Measurements from ENCODE around the gene FOXK1. TPM values are rescaled to one million over a fixed set of nuclear protein-coding genes. Genes with fewer than 3 reads are reported as not detected.
"Not testable (repeated sequence)": the region's sequence is repeated elsewhere in the genome, so short reads cannot be mapped to it uniquely, and the experiment has no call there.

FOXK1 gene
- total RNA-seq, 2 donors from 2014 or later = 17.5 to 22.1 TPM

DNA sequence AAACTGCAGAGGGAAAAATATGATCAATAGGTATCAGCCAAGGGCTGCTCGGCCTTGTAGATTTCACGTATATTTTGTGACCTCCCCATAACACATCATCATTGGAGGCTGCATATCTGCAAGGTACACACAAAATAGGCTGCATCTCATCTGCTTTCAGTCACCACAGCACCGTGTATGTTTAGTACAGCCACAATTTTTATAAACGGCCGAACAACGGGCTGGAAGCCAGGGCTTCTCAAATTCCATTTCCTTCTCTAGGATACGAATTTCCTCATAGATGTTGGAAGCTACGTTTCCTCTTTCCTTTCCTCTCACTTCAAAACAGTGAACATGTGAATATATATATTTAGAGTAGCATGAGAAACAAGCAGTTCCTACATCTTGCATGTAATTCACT is 20.2 kb upstream of the FOXK1 start:
- DNase-seq (no peak), ATAC-seq (no peak)
- intact Hi-C loops (cut with DNase I) = no loop called here

DNA sequence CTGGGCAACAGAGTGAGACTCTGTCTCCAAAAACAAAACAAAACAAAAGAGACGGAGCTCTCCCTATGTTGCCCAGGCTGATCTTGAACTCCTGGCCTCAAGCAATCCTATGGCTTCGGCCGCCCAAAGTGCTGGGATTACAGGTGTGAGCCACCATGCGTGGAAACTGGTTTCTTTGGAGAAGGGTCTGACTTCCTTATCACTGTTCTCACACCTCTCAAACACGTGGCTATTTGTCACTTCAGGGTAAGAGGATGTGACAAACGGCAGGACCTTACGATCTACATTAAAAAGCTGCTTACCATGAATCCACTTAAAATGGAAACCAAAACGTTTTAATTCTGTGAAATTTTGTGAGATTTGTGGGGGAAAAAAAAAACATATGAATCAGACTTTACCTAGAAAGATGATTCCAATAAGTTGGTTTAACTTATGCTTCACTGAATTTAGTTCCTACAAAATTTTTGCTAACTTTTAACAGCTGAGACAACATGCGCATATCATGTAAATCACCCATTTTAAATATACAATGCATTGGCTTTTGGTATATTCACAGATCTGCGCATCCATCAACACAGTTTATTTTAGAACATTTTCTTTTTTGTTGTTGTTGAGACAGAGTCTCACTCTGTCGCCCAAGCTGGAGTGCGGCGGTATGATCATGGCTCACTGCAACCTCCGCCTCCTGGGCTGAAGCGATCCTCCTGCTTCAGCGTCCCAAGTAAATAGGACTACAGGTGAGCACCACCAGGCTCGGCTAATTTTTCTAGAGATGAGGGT is 18.7 kb upstream of the FOXK1 start:
- DNase-seq = no peak
- ATAC-seq = no peak

DNA sequence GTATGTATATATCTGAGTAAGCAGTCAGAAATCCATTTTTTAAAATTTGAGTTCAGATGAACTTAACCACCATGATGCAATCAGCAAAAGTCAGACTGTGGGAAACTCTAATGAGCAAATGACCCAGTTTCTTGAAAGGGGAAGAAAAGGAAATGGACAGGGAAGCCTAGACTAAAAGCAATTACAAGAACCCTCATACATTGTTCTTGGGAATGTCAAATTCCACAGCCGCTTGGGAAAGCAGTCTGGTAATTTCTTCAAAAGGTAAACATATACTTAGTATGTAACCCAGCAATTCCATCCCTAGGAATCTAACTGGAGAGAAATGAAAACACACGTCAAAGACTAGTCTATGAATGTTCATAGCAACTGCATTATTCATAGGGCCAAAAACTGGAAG is 16.4 kb upstream of the FOXK1 start:
- DNase-seq (no peak), ATAC-seq (peak in 1 of 2 donors; percentile 83)
- intact Hi-C loops (cut with DNase I) = no loop called here

More for the DNA sequence above, 18.7 kb upstream of the FOXK1 start:
- intact Hi-C loops (cut with DNase I) = no loop called here

GRCh38 chr7:4667776-4668509 is 14.2 kb upstream of the FOXK1 start:
- ATAC-seq (peak in 1 of 2 donors; percentile 14), DNase-seq (peak; percentile 17)
- intact Hi-C loops (cut with DNase I) = no loop called here

- DNase-seq (peak; percentile 3), ATAC-seq (no peak)
- intact Hi-C loops (cut with DNase I) = no loop called here
Observed at GRCh38 chr7:4668510-4668847, 13.6 kb upstream of the FOXK1 start.

DNA sequence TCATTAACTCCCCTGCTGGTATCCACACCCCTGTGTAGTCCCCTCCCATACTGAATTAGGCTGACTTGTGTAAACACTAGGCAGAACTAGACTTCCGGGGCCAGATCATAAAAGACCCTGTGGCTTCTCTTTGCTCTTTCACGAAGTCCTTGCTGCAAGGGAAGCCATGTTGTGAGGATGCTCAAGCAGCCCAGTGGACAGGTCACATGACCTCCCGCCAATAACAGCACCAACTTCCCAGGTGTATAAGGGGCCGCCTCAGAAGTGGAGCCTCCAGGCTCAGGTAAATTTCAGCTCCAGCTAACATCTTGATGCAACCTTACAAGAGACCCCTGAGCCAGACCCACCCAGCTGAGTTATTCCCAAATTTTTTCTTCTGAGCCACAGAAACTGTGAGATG is 11.3 kb upstream of the FOXK1 start:
- intact Hi-C loops (cut with DNase I) = no loop called here
- ATAC-seq (no peak), DNase-seq (no peak)

DNA sequence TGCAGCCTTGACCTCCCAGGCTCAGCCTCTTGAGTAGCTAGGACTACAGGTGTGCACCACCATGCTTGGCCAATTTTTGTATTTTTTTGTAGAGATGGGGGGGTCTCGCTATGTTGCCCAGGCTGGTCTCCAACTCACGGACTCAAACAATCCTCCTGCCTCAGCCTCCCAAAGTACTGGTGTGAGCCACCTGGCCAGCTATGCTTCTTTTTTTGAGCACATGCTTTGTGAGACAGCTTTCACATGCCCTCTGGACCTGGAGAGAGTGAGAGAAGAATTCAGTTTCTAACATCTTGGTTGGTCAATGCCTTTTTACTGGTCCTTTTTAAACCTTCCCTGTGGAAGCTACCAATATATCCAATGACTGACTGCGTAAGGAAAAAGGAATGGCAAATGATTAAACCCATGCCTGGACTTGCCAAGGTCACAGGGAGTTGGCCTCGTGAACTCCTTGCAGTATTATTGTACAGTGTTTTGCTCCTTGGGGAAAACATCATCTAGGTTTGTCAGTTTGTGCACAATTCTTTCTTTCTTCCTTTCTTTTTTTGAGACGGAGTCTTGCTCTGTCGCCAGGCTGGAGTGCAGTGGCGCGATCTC is 6.2 kb upstream of the FOXK1 start:
- intact Hi-C loops (cut with DNase I) = no loop called here
- ATAC-seq (no peak), DNase-seq (no peak)

DNA sequence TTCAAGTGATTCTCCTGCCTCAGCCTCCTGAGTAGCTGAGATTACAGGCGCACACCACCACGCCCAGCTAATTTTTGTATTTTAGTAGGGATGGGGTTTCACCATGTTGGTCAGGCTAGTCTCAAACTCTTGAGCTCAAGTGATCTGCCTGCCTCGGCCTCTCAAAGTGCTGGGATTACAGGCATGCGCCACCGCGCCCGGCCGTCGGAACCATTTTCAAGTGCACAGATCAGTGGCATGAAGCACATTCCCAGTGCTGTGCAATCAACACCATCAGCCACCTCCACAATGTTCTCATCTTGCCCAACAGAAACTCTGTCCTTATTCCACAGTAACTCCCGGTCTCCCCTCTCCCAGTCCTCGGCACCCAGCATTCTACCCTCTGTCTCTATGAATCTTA is 4.6 kb upstream of the FOXK1 start:
- ATAC-seq; intact Hi-C loops (cut with DNase I); DNase-seq: not testable (repeated sequence)

DNA sequence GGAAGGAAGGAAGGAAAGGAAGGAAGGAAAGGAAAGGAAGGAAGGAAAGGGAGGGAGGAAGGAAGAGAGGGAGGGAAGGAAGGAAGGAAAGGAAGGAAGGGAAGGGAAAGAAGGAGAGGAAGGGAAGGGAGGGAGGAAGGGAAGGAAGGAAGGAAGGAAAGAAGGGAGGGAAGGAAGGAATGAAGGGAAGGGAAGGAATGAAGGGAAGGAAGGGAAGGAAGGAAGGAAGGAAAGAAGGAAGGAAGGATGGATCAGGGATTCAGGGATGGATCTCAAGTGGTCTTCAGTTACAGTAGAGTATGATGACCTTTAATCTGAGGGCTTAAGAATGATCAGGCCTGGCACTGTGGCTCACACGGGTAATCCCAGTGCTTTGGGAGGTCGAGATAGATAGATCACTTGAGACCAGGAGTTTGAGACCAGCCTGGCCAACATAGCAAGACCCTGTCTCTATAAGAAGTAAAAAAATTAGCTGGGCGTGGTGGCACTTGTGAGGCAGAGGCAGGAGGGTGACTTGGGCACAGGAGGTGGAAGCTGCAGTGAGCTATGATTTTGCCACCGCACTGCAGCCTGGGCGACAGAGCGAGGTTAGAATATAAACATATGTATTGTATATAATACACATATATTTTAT is 760 bp upstream of the FOXK1 start:
- ATAC-seq (no peak), DNase-seq (no peak)
- intact Hi-C loops (cut with DNase I) = loop anchor here (2.0 to 5.0 kb wide), 4 partner anchors 34 to 71 kb away; no protein-coding TSS in a partner anchor

- intact Hi-C loops (cut with DNase I) = loop anchor here (5.0 kb wide), 3 partner anchors 35 to 70 kb away; no protein-coding TSS in a partner anchor
- ATAC-seq (peak; percentile 35 to 36), DNase-seq (peak; percentile 65)
Observed at GRCh38 chr7:4682621-4683042, 537 bp downstream of the FOXK1 start.

DNA sequence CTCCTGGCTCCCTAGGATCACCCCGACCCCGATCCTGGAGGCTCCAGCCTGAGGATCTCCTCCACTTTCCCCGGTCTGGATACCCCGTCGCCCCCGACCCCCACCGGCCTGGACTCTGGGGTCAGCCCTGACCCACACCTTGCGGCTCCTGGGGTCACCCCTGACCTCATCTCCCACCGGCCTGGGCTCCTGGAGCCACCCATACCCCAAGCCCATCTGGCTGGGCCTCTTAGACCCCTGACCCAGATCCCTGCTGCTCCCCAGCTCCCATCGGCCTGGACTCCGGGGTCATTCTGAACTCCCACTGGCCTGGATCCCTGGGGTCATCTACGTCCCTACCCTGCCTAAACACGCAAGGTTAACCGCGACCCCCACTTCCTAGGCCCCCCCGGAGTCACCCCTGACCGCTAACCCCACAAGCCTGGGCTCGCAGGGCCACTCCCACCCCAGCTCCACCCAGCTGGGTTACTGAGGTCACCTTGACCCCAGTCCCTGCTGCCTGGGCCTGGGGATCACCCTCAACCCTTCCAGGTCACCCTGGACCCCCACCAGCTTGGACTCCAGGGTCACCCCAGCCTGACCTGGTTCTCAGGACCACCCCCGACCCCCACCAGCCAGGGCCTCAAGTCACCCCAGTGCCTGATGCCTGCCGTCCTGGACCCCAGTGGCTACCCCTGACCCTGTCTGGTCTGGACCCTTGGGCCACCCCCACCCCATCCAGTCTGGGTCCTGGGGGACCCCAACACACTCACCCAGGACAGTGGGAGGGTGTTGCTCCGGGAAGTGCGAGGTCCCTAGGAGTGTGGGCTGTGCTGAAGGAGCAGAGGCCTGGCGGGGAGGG is 1.2 kb downstream of the FOXK1 start:
- DNase-seq (peak; percentile 45), ATAC-seq (peak; percentile 24 to 59)
- intact Hi-C loops (cut with DNase I) = loop anchor here (5.0 kb wide), 3 partner anchors 36 to 69 kb away; no protein-coding TSS in a partner anchor

GRCh38 chr7:4683884-4684565 is 1.9 kb downstream of the FOXK1 start:
- DNase-seq (peak; percentile 70), ATAC-seq (peak; percentile 31 to 70)
- intact Hi-C loops (cut with DNase I) = loop anchor here (5.0 kb wide), 3 partner anchors 37 to 68 kb away; no protein-coding TSS in a partner anchor

DNA sequence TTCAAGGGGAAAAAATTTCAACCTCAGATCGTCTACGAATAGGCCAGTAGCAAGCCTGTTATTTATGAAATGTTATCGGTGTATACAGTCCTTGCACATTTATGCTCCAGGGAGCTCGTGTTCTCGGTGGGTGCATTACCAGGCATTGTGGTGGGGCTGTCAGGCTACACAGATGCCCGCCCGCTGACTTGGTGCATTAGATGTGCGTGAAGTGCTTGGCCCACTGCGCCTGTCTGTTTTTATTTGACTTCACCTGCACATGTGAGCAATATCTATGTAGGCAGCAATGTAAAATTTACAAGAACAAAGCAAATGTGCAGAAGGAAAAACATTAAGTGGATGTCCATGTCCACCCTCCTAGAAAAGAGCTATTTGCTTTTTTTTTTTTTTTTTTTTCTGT is 2.8 kb downstream of the FOXK1 start:
- DNase-seq (no peak), ATAC-seq (no peak)
- intact Hi-C loops (cut with DNase I) = loop anchor here (5.0 kb wide), 3 partner anchors 38 to 67 kb away; no protein-coding TSS in a partner anchor

DNA sequence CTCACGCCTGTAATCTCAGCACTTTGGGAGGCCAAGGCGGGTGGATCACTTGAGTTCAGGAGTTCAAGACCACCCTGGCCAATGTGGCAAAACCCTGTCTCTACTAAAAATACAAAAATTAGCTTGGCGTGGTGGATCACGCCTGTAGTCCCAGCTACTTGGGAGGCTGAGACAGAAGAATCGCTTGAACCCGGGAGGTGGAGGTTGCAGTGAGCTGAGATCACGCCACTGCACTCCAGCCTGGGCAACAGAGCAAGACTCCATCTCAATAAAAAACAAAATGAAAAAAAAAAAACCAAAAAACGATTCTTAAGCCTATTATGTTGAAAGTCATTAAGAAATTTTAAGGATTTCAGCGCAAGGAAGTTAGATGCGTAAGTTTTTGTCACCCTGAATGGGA is 3.6 kb downstream of the FOXK1 start:
- intact Hi-C loops (cut with DNase I) = not testable (repeated sequence)

GRCh38 chr7:4687956-4688355 is 5.9 kb downstream of the FOXK1 start:
- no peak for ATAC-seq
- DNase-seq = no peak
- intact Hi-C loops (cut with DNase I) = no loop called here

More for the DNA sequence above, 3.6 kb downstream of the FOXK1 start:
- DNase-seq, ATAC-seq: not testable (repeated sequence)

- no peak for ATAC-seq
- intact Hi-C loops (cut with DNase I) = no loop called here
- no peak for DNase-seq
Observed at GRCh38 chr7:4689151-4689550, 7.1 kb downstream of the FOXK1 start.

GRCh38 chr7:4689668-4690067 is 7.6 kb downstream of the FOXK1 start:
- DNase-seq (no peak), ATAC-seq (no peak)
- intact Hi-C loops (cut with DNase I) = no loop called here

Data from left cardiac atrium (tissue), 4 donors.